IPS DF 19.7 (cell line): ENCODE results near the gene MTA3.
A peak's percentile ranks its signal among the peaks of the same experiment; 100 is the strongest.
"Not testable (repeated sequence)": the region's sequence is repeated elsewhere in the genome, so short reads cannot be mapped to it uniquely, and the experiment has no call there.

Experiments
- DNase-seq: peaks from one replicate; pipeline ENCODE4 v3.0.0-alpha.2; 2013; ENCODE audit warnings: low read depth, low spot score

Gene MTA3

DNA sequence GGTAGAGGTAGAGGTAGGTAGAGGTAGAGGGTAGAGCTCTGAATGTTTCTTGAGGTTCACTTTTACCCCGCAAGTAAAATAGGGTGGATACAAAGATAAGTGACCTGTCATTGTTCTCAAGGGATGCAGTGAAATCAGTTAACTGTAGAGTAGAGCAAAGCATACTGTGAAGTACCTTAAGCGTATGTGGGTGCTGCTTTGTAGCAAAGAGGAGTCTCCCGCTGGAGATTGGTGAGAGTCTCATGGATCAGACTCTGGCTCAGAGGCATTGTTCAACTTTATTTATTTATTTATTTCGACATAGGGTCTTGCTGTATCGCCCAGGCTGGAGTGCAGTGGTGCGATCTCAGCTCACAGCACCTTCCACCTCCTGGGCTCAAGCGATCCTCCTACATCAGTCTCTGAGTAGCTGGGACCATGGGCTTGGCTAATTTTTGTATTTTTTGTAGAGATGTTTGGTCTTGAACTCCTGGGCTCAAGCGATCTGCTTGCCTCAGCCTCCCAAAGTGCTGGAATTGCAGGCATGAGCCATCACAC is 38.7 kb downstream of the MTA3 start:
- no peak for DNase-seq

DNA sequence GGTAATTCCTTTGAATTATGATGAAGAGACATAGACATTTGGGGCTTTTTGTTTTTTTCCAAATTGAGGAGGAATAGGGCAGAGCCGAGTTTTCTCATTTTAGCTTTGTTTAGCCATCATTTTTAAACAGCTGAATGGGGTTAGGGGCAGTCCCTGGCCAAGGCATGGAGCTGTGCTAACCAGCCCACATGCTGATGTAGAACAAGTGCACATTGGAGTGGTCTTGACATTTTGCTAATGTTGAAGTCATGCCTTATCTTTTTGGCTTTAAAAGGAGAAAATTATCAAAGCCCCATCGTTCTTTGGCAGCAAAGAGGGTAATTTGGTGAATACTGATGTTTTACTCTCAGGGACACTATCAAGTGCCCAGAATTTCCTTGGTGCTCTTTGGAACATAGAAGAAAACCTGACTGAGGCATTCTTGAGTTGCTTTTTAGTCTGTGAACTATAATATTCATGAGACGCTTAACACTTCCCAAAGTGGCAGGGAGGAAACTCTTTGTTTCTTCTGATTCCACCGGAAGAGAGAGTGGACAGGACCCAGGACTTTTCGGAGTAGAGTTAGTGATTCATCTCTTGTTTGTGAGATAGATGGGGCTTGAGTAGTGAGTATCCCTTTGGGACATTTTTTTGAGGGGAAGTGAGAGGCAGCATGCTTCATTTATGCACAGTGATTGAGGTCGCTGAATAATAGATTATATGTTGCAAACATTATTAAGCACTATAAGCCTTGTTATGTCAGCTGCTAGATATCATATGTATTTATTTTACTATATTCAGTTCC is 45.0 kb downstream of the MTA3 start:
- no peak for DNase-seq

DNA sequence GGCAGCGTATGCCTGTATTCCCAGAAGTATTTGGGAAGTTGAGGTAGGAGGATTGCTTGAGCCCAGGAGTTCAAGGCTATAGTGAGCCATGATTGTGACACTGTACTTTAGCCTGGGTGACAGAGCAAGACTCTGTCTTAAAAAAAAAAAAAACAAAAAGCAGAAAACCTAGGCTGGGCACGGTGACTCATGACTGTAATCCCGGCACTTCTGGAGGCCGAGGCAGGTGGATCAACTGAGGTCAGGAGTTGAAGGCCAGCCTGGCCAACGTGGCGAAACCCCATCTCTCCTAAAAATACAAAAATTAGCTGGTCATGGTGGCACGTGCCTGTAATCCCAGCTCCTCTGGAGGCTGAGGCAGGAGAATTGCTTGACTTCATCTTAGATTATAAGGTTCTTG is 46.4 kb downstream of the MTA3 start:
- DNase-seq, result no peak

DNA sequence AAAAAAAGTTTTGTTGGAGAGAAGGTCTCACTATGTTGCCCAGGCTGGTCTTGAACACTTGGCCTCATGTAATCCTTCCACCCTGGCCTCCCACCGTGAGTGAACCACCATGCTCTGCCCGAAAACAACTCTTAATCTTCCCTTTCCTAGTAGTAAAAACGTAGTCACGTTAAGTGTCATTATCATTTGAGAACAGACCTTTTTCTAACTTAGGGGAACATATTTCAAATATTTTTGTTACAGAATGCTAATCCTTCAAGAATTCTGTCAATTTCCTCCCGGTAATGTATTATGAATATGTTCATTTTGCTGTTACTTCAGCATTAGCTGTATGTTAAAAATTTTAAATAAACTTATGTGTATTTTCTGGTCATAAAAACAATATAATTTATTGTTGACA is 49.7 kb downstream of the MTA3 start:
- DNase-seq, result no peak

DNA sequence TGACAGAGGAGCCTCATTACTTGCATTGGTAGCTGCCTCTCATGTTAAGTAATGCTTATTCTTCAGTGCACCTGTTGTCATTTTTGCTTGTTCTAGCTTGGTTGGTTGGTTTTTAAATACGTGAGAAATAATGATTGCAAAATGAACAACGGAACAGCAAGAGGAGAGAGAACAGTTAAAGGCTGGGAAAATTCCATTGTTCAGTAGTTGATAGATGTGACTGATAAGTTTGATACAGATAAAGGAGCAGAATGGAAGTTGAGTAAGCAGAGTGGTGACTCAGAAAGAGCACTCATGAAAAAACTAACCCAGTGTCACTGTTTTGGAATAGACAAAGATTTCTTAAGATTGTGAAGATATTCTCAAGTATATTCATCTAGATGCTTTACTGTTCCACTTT is 50.5 kb downstream of the MTA3 start:
- no peak for DNase-seq

DNA sequence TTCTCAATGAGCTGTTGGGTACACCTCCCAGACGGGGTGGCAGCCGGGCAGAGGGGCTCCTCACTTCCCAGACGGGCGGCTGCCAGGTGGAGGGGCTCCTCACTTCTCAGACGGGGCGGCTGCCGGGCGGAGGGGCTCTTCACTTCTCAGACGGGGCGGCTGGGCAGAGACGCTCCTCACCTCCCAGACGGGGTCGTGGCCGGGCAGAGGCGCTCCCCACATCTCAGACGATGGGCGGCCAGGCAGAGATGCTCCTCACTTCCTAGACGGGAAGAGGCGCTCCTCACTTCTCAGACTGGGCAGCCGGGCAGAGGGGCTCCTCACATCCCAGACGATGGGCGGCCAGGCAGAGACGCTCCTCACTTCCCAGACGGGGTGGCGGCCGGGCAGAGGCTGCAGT is 53.2 kb downstream of the MTA3 start:
- DNase-seq, result not testable (repeated sequence)

DNA sequence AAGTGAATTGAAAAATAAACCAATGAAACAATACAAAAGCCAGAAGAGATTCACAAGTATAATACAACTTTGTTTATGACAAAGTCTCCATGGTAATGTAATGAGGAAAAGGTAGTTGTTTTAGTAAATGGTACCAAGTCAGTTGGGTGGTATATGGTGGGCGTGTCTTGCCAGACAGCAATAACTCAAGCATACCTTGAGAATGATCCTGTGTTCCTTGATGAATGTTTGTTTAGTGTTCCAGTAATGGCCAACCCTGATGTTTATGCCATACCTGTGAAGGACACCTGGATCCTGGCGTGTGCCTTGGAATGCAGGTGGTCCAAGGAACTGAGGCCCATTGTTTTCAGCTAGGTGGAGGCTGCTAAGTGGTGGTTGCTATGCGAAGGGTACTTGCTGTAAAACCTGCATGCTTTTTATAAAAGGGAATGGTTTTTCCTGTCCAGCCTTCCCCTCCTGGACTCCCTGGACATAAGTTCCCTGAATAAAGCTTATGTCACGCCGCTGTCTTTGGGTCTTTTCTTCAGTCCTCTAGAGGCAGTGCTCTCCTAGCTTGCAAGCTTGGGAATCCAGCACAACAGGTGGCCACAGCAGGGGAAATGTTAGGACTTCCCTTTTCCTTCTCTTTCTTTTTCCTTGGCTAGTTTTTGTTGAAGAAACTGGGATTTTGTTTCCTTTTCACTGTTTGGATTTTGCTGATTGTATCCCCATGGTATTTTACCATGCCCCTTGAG is 54.7 kb downstream of the MTA3 start:
- peak; percentile 33 for DNase-seq

DNA sequence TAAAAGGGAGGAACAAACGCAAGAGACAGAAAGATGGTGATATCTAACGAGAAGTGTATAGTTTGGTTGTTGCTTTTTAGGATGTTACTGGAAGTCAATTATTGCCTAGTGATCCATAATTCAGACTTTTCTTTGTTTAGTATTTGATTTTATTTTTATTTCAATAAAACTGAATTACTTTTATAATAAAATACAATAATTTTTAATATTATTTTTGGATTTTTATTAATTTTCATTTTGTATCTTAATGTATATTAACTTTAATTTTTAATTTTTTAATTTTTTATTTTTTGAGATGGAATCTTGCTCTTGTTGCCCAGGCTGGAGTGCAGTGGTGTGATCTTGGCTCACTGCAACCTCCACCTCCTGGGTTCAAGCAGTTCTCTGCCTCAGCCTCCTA is 55.6 kb downstream of the MTA3 start:
- DNase-seq, result no peak

DNA sequence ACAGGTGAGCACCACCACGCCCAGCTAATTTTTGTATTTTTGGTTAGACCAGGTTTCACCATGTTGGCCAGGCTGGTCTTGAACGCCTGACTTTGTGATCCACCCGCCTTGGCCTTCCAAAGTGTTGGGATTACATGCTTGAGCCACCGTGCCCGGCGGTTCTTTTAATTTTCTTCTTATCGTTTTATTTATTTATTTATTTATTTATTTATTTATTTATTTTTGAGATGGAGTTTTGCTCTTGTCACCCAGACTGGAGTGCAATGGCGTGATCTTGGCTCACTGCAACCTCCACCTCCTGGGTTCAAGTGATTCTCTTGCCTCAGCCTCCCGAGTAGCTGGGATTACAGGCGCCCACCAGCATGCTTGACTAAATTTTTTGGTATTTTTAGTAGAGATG is 59.6 kb downstream of the MTA3 start:
- not testable (repeated sequence) for DNase-seq

DNA sequence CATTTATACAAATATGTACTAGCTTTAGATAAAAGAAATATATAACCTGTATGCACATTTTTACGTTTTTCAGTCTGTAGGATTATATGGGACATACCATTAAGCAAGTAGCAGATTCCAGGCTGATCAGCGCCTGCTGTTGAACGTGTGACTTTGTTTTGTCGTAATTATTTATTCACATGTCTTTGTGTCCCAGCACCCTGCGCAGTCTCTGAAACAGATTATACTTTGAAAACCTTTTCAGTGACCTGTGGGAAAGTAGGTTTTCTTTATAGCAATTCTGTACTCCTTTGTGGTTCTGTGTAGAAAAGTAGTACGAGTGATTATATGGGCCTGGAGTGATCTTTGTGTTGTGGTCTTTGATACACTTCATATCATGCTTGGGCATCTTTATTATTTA is 68.5 kb downstream of the MTA3 start:
- no peak for DNase-seq

DNA sequence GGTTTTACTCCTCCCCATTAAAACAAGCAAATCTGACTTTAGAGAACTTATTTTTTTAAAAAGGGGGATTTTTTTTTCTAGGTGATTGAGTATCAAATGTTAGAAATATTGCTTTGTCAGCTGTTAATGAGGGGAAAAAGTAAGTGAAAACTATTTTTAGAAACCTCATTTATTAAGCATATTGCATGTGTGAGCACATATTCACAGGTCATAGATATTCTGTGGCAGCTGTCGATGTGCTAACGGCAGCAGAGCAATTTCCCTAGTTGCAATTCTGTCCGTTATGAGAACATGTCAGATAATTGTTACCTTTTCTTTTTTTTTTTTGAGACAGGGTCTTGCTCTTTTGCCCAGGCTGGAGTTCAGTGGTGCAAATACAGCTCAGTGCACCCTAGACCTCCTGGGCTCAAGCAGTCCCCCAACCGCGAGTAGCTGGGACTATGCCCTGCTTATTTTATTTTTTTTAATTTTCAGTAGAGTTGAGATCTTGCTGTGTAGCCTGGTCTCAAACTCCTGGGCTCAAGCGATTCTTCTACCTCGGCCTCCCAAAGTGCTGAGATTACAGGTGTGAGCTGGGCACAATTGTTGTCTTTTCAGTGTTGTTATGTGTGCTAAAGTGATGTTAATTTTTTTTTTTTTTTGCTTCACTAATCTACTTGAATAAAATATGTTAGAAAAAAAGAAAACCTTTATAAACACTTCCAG is 69.8 kb downstream of the MTA3 start:
- no peak for DNase-seq

DNA sequence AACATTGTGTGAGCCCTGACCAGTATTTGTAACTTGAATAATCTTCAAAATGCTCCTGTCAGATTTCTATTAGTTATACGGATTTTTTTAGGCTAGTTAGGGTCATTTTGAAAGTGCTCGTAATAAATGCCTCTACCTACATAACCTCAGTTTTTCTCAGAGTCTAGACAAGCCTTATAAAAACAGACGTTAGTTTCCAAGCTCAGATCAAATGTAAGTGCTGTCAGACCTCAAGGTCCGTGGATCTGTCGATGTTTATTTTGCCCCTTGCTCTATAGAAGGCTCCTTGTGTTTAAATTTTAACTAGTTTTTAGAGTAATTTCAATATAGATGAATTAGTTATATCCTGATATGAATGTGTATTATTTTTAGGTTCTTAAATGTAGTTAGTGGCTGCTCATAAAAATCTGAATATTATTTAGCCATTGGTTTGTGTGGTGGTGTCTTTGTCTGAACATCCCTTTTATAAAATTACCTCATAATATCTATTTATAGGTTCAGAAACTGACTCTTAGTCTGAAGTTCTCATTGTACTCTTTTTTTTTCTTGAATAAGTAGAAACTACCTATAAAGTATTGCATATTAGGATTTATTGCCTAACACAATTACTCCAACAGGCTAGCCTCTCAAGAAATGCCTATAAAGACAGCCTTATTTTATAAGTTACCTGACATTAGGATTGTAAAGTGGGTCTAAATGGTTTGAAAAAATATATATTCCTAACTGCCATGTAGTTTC is 71.1 kb downstream of the MTA3 start:
- DNase-seq, result no peak

DNA sequence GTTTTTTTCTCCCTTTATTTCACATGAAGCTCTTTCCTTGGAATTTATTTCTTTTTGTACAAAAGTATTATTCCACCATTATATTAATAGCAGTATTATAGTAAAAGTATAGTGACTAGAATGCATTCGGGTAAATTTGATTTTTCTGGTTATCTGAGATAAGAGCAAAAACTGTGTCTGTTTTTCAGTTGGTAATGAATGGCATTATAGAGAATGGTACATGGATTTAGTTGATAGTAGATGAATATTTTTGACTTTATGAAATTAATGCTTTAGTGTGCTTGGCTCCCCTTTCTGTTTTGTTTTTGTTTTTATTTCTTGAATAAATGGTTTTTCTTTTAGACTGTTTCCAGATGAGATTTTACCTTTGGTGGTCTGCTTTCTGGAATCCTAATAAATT is 71.8 kb downstream of the MTA3 start:
- DNase-seq, result no peak

DNA sequence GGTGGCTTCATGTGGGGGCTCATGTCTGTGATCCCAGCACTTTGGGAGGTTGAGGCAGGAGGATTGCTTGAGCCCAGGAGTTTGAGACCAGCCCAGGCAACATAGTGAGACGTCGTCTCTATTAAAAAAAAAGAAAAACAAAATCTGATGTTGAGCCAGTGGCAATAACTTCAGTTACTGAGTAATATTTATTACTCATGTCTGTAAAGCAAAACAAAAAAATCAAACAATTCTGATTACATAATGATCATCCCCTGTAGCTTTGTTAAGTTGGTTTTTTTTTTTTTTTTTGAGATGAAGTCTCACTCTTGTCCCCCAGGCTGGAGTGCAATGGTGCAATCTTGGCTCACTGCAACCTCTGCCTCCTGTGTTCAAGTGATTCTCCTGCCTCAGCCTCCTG is 73.9 kb downstream of the MTA3 start:
- not testable (repeated sequence) for DNase-seq

DNA sequence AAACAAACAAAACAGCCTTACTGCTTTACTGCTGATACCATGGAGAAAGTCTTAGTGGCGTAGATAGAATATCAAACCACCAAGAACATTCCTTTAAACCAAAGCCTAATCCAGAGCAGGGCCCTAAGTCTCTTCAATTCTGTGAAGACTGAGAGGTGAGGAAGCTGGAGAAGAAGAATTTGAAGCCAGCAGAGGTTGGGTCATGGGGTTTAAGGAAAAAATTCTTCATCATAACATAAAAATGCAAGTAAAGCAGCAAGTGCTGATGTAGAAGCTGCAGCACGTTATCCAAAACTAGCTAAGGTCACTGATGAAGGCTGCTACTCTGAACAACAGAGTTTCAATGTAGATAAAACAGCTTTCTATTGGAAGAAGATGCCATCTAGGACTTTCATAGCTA is 77.1 kb downstream of the MTA3 start:
- no peak for DNase-seq

DNA sequence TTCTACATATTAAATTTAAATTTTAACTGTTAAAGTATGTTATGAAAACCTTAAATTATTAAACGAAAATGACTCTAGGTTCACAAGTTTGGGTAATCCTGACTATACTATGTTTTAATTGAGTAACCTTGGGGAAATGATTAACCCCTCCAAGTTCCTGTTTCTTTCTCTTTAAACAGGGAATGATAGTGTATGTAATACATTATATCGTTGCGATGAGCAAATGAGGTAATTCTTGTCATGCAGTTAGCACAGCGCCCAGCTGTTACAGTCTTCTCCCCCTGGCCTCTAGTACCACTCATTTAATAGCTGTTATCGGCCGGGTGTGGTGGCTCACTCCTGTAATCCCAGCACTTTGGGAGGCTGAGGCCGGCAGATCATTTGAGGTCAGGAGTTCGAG is 80.4 kb downstream of the MTA3 start:
- no peak for DNase-seq

DNA sequence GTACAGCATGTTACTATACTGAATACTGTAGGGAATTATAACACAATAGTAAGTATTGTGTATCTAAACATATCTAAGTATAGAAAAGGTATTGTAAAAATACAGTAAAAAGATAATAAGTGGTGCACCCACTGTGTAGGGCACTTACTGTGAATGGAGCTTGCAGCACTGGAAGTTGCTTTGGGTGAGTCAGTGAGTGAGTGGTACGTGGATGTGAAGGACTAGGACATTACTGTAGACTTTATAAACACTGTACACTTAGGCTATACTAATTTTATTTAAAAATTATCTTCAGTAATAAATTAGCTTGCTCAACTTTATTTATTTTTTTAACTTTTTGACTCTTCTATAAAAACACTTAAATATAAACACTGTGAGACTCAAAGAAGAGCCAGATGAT is 82.6 kb downstream of the MTA3 start:
- DNase-seq, result no peak

DNA sequence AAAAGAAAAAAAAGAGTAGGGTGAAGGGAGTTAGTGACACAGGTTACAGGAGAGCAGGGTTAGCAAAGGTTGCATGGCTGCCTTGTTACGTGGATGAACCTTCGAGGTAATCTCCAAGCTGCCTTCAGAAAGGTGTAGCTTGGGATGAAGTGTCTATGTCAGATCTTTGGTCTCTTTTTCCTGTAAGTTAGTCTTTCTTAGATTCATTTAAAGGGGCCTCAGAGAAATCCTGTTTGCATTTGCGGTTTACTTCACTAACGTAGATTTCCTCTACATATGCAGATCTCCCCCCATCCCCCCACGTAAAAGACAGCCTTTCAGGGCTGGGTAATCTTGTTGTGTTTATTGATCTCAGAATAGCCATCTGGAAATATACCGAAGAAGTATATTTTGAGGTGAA is 83.7 kb downstream of the MTA3 start:
- DNase-seq, result no peak

DNA sequence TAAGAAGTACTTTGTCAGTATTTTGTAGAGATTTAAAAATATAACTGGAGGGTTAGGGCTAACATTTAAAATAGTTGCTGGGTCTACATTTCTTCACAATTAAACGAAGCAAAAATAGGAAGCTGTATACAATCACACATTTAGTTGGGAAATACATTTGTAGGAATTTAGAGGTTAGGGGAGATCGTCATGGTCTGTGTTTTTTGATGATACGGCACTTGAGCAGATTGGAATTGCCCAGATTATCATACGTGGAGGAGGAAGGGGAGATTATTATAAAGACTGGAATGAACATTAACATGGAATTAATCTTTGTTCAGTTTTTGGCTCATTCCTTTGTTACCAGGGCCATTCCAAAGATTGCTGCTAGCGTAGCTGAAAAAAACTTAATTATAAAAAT is 84.6 kb downstream of the MTA3 start:
- no peak for DNase-seq

DNA sequence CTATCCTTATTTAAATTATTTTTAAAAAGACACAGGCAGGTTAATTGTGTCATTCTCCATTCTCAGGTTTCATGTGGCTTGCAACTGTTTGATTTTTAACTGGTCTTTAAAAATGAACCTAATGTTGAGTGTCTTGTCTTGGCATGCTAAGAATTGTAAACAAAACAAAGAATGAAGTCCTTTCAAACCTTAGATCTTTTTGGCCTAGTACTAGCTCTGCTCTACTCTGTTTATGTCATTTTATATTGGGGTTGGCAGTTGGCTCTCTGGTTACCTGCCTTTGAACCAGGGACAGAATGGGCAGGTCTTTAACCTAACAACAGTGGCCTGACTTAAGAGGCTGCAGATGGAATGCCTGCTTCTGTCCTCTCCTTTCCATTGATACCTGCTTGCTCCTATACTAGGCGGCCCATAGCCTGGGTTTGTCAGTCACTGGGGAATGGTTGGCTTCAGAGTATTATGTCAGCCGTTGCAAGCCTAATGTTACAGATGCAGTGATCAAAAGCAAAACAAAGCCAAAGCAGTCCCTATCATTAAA is 85.5 kb downstream of the MTA3 start:
- DNase-seq, result no peak

DNA sequence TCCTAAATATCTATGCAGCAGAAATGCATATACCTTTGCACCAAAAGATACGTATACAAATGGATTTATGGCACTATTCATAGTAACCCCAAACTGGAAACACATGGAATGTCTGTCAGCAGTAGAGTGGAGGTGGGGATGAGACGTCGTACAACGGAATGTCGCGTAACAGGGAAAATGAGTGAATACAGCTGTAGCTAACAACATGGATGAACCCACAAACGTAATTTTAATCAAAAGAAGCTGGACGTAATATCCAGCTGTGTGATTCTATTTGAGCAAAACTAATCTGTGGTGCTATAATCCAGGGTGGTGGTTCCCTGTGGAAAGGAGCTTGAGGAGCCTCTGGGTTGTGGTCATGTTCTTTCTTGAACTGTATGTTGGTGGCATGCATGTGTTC is 89.9 kb downstream of the MTA3 start:
- DNase-seq, result no peak

DNA sequence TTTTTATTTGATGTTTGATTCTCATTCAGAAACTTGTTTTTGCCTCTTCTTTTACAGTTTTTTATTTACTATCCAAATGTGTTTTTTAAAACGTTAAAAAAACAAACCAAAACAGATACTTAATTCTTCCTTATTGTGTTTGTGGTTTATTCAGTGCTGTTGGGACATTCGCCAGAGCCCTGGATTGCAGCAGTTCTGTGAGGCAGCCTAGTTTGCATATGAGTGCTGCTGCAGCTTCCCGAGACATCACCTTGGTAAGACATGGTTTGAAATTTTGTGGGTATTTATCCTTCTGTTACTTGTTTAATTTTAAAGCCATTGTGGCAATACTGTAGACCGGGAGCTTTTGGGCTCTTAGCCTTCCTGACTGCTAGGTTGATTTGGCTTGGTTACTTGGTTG is 91.2 kb downstream of the MTA3 start:
- DNase-seq, result no peak
